Measurements from ENCODE around the gene PFKP. TPM values are rescaled to one million over a fixed set of nuclear protein-coding genes. Genes with fewer than 3 reads are reported as not detected.

PFKP gene
- total RNA-seq, 3 donors from 2014 or later, result 76.1 to 117 (median 100) TPM

- intact Hi-C loops (cut with DNase I, micrococcal nuclease), result no loop called here
- no peak for TF ChIP-seq CTCF (IDR thresholded peaks at IDR 0.05)
- no peaks in the 10 kb centered on the region for H3K4me1 ChIP-seq (ENCODE audit: low read depth)
- no peaks in the 10 kb centered on the region for H3K9me3 ChIP-seq
- ATAC-seq, result no peak
- no peak for DNase-seq
- no peaks in the 10 kb centered on the region for H3K36me3 ChIP-seq (ENCODE audit: low read depth)
- H3K4me3 ChIP-seq, result no peak overlapping the region
Observed at GRCh38 chr10:3109633-3110032, 42.3 kb downstream of the PFKP start.

GRCh38 chr10:3110782-3111620, 43.7 kb downstream of the PFKP start:
- no peak overlapping the region for H3K4me3 ChIP-seq
- no peaks in the 10 kb centered on the region for H3K9me3 ChIP-seq
- no peaks in the 10 kb centered on the region for H3K36me3 ChIP-seq (ENCODE audit: low read depth)
- no peaks in the 10 kb centered on the region for H3K4me1 ChIP-seq (ENCODE audit: low read depth)
- intact Hi-C loops (cut with DNase I, micrococcal nuclease), result no loop called here
- no peak for ATAC-seq
- TF ChIP-seq CTCF (IDR thresholded peaks at IDR 0.05), result no peak
- DNase-seq, result no peak

GRCh38 chr10:3111621-3112163, 44.3 kb downstream of the PFKP start:
- TF ChIP-seq CTCF (IDR thresholded peaks at IDR 0.05), result no peak
- no peak overlapping the region for H3K4me3 ChIP-seq
- DNase-seq (no peak), ATAC-seq (no peak)
- intact Hi-C loops (cut with DNase I, micrococcal nuclease), result no loop called here
- H3K9me3 ChIP-seq, result no peaks in the 10 kb centered on the region
- no peaks in the 10 kb centered on the region for H3K36me3 ChIP-seq (ENCODE audit: low read depth)
- no peaks in the 10 kb centered on the region for H3K4me1 ChIP-seq (ENCODE audit: low read depth)

GRCh38 chr10:3113343-3113720, 46.0 kb downstream of the PFKP start:
- no peaks in the 10 kb centered on the region for H3K9me3 ChIP-seq
- H3K36me3 ChIP-seq (ENCODE audit: low read depth), result no peaks in the 10 kb centered on the region
- no peak overlapping the region for H3K4me3 ChIP-seq
- DNase-seq (no peak), ATAC-seq (no peak)
- H3K4me1 ChIP-seq (ENCODE audit: low read depth), result no peaks in the 10 kb centered on the region
- TF ChIP-seq CTCF (IDR thresholded peaks at IDR 0.05), result no peak
- intact Hi-C loops (cut with DNase I, micrococcal nuclease), result no loop called here

GRCh38 chr10:3115685-3116084, 48.3 kb downstream of the PFKP start:
- ATAC-seq, result no peak

More at GRCh38 chr10:3115685-3116084, 48.3 kb downstream of the PFKP start:
- Histone ChIP-seq H3K4me3 (no peak overlapping the region), H3K9me3 (no peaks in the 10 kb centered on the region), H3K4me1 (ENCODE audit: low read depth) (peaks cover 2% of the 10 kb centered on the region), H3K36me3 (ENCODE audit: low read depth) (no peaks in the 10 kb centered on the region)
- no peak for TF ChIP-seq CTCF (IDR thresholded peaks at IDR 0.05)
- no peak for DNase-seq
- intact Hi-C loops (cut with DNase I, micrococcal nuclease), result no loop called here
